ENCODE data around the gene PCID2.
"Not testable (repeated sequence)": the region's sequence is repeated elsewhere in the genome, so short reads cannot be mapped to it uniquely, and the experiment has no call there.

The PCID2 gene

GRCh38 chr13:113208421-113209335 lies at the start of gene PCID2:
PCID2 (minus strand) TSS chr13:113208669; CDS start chr13:113208634, 35 bp downstream.
- DNase-seq = peak; percentile 12 to 75

- DNase-seq = not testable (repeated sequence)
Observed at GRCh38 chr13:113257908-113258307, 49.4 kb upstream of the PCID2 start.

- no peak for DNase-seq
Observed at GRCh38 chr13:113252516-113253095, 44.1 kb upstream of the PCID2 start.

- no peak for DNase-seq
Observed at GRCh38 chr13:113245849-113246796, 37.7 kb upstream of the PCID2 start.

GRCh38 chr13:113243847-113244246 lies 35.4 kb upstream of the PCID2 start:
- DNase-seq = no peak

GRCh38 chr13:113241623-113242022 lies 33.2 kb upstream of the PCID2 start:
- not testable (repeated sequence) for DNase-seq

- DNase-seq = no peak
Observed at GRCh38 chr13:113239986-113240385, 31.5 kb upstream of the PCID2 start.

GRCh38 chr13:113239357-113239756 lies 30.9 kb upstream of the PCID2 start:
- DNase-seq = no peak

GRCh38 chr13:113238536-113238935 lies 30.1 kb upstream of the PCID2 start:
- no peak for DNase-seq

GRCh38 chr13:113233101-113233500 lies 24.6 kb upstream of the PCID2 start:
- DNase-seq = no peak

GRCh38 chr13:113232208-113233003 lies 23.9 kb upstream of the PCID2 start:
- no peak for DNase-seq

- DNase-seq = no peak
Observed at GRCh38 chr13:113231306-113232207, 23.1 kb upstream of the PCID2 start.

- DNase-seq = no peak
Observed at GRCh38 chr13:113229791-113230190, 21.3 kb upstream of the PCID2 start.

GRCh38 chr13:113229161-113229560 lies 20.7 kb upstream of the PCID2 start:
- no peak for DNase-seq

- DNase-seq = no peak
Observed at GRCh38 chr13:113226873-113227450, 18.5 kb upstream of the PCID2 start.

GRCh38 chr13:113225515-113225914 lies 17.0 kb upstream of the PCID2 start:
- no peak for DNase-seq

GRCh38 chr13:113224486-113224885 lies 16.0 kb upstream of the PCID2 start:
- DNase-seq = no peak

- no peak for DNase-seq
Observed at GRCh38 chr13:113223070-113223469, 14.6 kb upstream of the PCID2 start.

- no peak for DNase-seq
Observed at GRCh38 chr13:113220877-113221276, 12.4 kb upstream of the PCID2 start.

- no peak for DNase-seq
Observed at GRCh38 chr13:113220141-113220598, 11.7 kb upstream of the PCID2 start.

All from NCI-H446 (cell line).